K562 (cell line): ENCODE measurements around the gene HARS1. TPM values are rescaled to one million over a fixed set of nuclear protein-coding genes. Genes with fewer than 3 reads are reported as not detected.
A peak's percentile ranks its signal among the peaks of the same experiment; 100 is the strongest.

Experiments
- BRF1 ChIP-seq: IDR thresholded peaks from 3 replicates; pipeline ENCODE4 v1.6.1; 2011; ENCODE audit warnings: borderline replicate concordance, mild to moderate bottlenecking; ENCODE audit not compliant: insufficient read length; ENCODE audit errors: extremely low read depth
- CBFB ChIP-seq: sonication (generic); formaldehyde crosslinking; IDR thresholded peaks from 2 replicates; pipeline ENCODE4 v1.4.0; 2020; ENCODE audit warnings: mild to moderate bottlenecking, missing genetic modification reagents
- CREB1 ChIP-seq, 2 experiments: sonication (generic) in 1 of 2; formaldehyde crosslinking in 1 of 2; IDR thresholded peaks; 2 replicates each; pipeline versions ENCODE4 v1.6.1 to v1.8.0; 2012 to 2022; ENCODE audit warnings: inconsistent platforms in 1 of 2, mild to moderate bottlenecking in 1 of 2, missing genetic modification reagents in 1 of 2, moderate library complexity in 1 of 2
- FOXJ3 ChIP-seq: sonication (generic); formaldehyde crosslinking; IDR thresholded peaks from 2 replicates; pipeline ENCODE4 v1.4.0; 2020; ENCODE audit warnings: mild to moderate bottlenecking, missing genetic modification reagents
- HSF4 ChIP-seq: fragments of 250-450 bp; sonication (Bioruptor Pico); IDR thresholded peaks from 2 replicates; pipeline ENCODE4 v2.1.2; 2022; ENCODE audit warnings: mild to moderate bottlenecking, moderate library complexity, borderline replicate concordance
- LARP7 ChIP-seq: fragments of 450-650 bp; IDR thresholded peaks from 2 replicates; pipeline ENCODE4 v1.6.1; 2016
- MAFF ChIP-seq: IDR thresholded peaks from 2 replicates; pipeline ENCODE4 v1.6.1; 2012; ENCODE audit warnings: low read length, improper control_type of control experiment
- TAF7 ChIP-seq: fragments of 450-650 bp; IDR thresholded peaks from 2 replicates; pipeline ENCODE4 v1.6.1; 2016; ENCODE audit warnings: missing genetic modification characterization, missing compliant biosample characterization
- YBX1 ChIP-seq: fragments of 450-650 bp; IDR thresholded peaks from 2 replicates; pipeline ENCODE4 v1.7.1; 2016; ENCODE audit warnings: mild to moderate bottlenecking
- ZBTB17 ChIP-seq: fragments of 450-650 bp; formaldehyde crosslinking; IDR thresholded peaks from 2 replicates; pipeline ENCODE4 v1.4.0; 2020; ENCODE audit warnings: mild to moderate bottlenecking
- ZNF121 ChIP-seq: sonication (generic); formaldehyde crosslinking; conservative IDR thresholded peaks from 2 replicates; pipeline ENCODE4 v1.8.0; 2022; ENCODE audit warnings: missing genetic modification reagents
- ZNF134 ChIP-seq: fragments of 250-450 bp; sonication (Bioruptor Pico); conservative IDR thresholded peaks from 2 replicates; pipeline ENCODE4 v1.4.0; 2020
- ZNF165 ChIP-seq: fragments of 250-450 bp; sonication (Bioruptor Pico); IDR thresholded peaks from 2 replicates; pipeline ENCODE4 v1.4.0; 2020; ENCODE audit warnings: borderline replicate concordance
- ZNF584 ChIP-seq: fragments of 200-800 bp; sonication (Bioruptor generic); IDR thresholded peaks from 2 replicates; pipeline ENCODE4 v1.6.1; 2016; ENCODE audit warnings: low read depth, mild to moderate bottlenecking, missing genetic modification characterization, missing compliant biosample characterization
- ZNF764 ChIP-seq: fragments of 250-450 bp; sonication (Bioruptor Pico); IDR thresholded peaks from 2 replicates; pipeline ENCODE4 v1.4.0; 2020; ENCODE audit warnings: low read depth, mild to moderate bottlenecking, moderate library complexity
- polyA plus RNA-seq, 8 experiments: library from polyadenylated mRNA; depleted of rRNA in 4 of 8; stranded (reverse) in 5 of 8; unstranded in 3 of 8; fragments of >200 nt; fragmentation: Nextera tagmentation in 2 of 8; fragmentation: Illumina TruSeq in 1 of 8; extraction: Ambion mirVana in 2 of 8; extraction: Trizol in 1 of 8; gene quantifications; 2 replicates each; pipeline versions ENCODE4 v1.2.1 to v1.2.3, GENCODE V29; 2011 to 2014; ENCODE audit warnings: inconsistent platforms in 1 of 8, missing spikeins in 1 of 8
- total RNA-seq, 7 experiments: library from RNA; depleted of rRNA in 6 of 7; stranded (reverse); fragments of >200 nt in 6 of 7; fragmentation: Illumina TruSeq in 2 of 7; extraction: Trizol in 2 of 7; gene quantifications; 2 replicates each; pipeline versions ENCODE4 v1.2.1 to v1.2.3, GENCODE V29; 2011 to 2021; ENCODE audit warnings: low replicate concordance in 1 of 7
- TF ChIP-seq, protein P1 (sequence below): fragments of 450-650 bp; IDR thresholded peaks from 2 replicates; pipeline ENCODE4 v1.7.1; 2018; ENCODE audit warnings: mild to moderate bottlenecking, low read depth; ENCODE audit not compliant: partially characterized antibody
- TF ChIP-seq, protein P2 (sequence below), 2 experiments: fragments of 450-650 bp; conservative IDR thresholded peaks; 2 replicates each; pipeline ENCODE4 v1.6.1; 2017; ENCODE audit warnings: mild to moderate bottlenecking in 2 of 2, moderate library complexity in 2 of 2
- TF ChIP-seq, protein P3 (sequence below), 2 experiments: IDR thresholded peaks in 1 of 2; conservative IDR thresholded peaks in 1 of 2; 2 replicates each; pipeline ENCODE4 v1.6.1; 2016; ENCODE audit warnings: low read depth in 2 of 2, mild to moderate bottlenecking in 1 of 2, missing compliant biosample characterization in 1 of 2, missing genetic modification characterization in 1 of 2, moderate library complexity in 1 of 2
- TF ChIP-seq, protein P4 (sequence below): fragments of 250-450 bp; sonication (Bioruptor Pico); IDR thresholded peaks from 2 replicates; pipeline ENCODE4 v1.4.0; 2020; ENCODE audit warnings: mild to moderate bottlenecking, moderate library complexity

The HARS1 gene
- total and polyA plus RNA-seq, 9 of the 15 experiments (the other 6 are each of a cell fraction or from before 2014, with no cell fraction given): 13.5 to 88.5 (median 75.2) TPM

GRCh38 chr5:140664359-140665119, 26.6 kb downstream of the HARS1 start, which contains the start of gene WDR55 (continued):
- TF ChIP-seq, protein P1, sequence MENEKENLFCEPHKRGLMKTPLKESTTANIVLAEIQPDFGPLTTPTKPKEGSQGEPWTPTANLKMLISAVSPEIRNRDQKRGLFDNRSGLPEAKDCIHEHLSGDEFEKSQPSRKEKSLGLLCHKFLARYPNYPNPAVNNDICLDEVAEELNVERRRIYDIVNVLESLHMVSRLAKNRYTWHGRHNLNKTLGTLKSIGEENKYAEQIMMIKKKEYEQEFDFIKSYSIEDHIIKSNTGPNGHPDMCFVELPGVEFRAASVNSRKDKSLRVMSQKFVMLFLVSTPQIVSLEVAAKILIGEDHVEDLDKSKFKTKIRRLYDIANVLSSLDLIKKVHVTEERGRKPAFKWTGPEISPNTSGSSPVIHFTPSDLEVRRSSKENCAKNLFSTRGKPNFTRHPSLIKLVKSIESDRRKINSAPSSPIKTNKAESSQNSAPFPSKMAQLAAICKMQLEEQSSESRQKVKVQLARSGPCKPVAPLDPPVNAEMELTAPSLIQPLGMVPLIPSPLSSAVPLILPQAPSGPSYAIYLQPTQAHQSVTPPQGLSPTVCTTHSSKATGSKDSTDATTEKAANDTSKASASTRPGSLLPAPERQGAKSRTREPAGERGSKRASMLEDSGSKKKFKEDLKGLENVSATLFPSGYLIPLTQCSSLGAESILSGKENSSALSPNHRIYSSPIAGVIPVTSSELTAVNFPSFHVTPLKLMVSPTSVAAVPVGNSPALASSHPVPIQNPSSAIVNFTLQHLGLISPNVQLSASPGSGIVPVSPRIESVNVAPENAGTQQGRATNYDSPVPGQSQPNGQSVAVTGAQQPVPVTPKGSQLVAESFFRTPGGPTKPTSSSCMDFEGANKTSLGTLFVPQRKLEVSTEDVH: peak; percentile 89
- TF ChIP-seq ZBTB17 (CRISPR knock-in tag): peak; percentile 51; the same call in 1 of the 2 replicates
- TF ChIP-seq TAF7 (tag): peak; percentile 68
- no peak for TF ChIP-seq LARP7
- no peak for TF ChIP-seq ZNF584 (CRISPR knock-in tag)
- TF ChIP-seq FOXJ3: no peak
- TF ChIP-seq CBFB (CRISPR knock-in tag): peak; percentile 90
- TF ChIP-seq BRF1: no peak
- TF ChIP-seq YBX1: no peak
- TF ChIP-seq, protein P2, sequence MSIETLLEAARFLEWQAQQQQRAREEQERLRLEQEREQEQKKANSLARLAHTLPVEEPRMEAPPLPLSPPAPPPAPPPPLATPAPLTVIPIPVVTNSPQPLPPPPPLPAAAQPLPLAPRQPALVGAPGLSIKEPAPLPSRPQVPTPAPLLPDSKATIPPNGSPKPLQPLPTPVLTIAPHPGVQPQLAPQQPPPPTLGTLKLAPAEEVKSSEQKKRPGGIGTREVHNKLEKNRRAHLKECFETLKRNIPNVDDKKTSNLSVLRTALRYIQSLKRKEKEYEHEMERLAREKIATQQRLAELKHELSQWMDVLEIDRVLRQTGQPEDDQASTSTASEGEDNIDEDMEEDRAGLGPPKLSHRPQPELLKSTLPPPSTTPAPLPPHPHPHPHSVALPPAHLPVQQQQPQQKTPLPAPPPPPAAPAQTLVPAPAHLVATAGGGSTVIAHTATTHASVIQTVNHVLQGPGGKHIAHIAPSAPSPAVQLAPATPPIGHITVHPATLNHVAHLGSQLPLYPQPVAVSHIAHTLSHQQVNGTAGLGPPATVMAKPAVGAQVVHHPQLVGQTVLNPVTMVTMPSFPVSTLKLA (conservative IDR thresholded peaks at IDR 0.05): peak; percentile 80 to 91
- no peak for TF ChIP-seq ZNF121
- no peak for TF ChIP-seq HSF4 (CRISPR knock-in tag)
- peak; percentile 77 for TF ChIP-seq CREB1 (IDR thresholded peaks at IDR 0.05)
- peak; percentile 54; the same call in 1 of the 2 replicates for TF ChIP-seq CREB1 (CRISPR knock-in tag; IDR thresholded peaks at IDR 0.05)
- TF ChIP-seq, protein P3, sequence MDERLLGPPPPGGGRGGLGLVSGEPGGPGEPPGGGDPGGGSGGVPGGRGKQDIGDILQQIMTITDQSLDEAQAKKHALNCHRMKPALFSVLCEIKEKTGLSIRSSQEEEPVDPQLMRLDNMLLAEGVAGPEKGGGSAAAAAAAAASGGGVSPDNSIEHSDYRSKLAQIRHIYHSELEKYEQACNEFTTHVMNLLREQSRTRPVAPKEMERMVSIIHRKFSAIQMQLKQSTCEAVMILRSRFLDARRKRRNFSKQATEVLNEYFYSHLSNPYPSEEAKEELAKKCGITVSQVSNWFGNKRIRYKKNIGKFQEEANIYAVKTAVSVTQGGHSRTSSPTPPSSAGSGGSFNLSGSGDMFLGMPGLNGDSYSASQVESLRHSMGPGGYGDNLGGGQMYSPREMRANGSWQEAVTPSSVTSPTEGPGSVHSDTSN (CRISPR knock-in tag; IDR thresholded peaks at IDR 0.05; ENCODE audit: low read depth): no peak
- TF ChIP-seq, protein P3 (tag; conservative IDR thresholded peaks at IDR 0.05; ENCODE audit: low read depth): peak; percentile 51
- TF ChIP-seq, protein P4, sequence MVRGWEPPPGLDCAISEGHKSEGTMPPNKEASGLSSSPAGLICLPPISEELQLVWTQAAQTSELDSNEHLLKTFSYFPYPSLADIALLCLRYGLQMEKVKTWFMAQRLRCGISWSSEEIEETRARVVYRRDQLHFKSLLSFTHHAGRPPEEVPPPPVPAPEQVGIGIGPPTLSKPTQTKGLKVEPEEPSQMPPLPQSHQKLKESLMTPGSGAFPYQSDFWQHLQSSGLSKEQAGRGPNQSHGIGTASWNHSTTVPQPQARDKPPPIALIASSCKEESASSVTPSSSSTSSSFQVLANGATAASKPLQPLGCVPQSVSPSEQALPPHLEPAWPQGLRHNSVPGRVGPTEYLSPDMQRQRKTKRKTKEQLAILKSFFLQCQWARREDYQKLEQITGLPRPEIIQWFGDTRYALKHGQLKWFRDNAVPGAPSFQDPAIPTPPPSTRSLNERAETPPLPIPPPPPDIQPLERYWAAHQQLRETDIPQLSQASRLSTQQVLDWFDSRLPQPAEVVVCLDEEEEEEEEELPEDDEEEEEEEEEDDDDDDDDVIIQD (CRISPR knock-in tag): no peak
- no peak for TF ChIP-seq MAFF
- no peak for TF ChIP-seq ZNF764 (CRISPR knock-in tag)
- TF ChIP-seq ZNF134 (CRISPR knock-in tag): peak; percentile 70
- no peak for TF ChIP-seq ZNF165 (CRISPR knock-in tag)
